GM18505 (cell line): Measurements from ENCODE around the gene WDR7.

ENCODE experiments used
- ATAC-seq: cut with Tn5 transposase; IDR thresholded peaks from one replicate; pipeline ENCODE4 v1.9.1; 2021; ENCODE audit not compliant: unreplicated experiment
- POLR2A ChIP-seq: IDR thresholded peaks from 4 replicates; pipeline ENCODE4 v1.6.1; 2011; ENCODE audit warnings: borderline replicate concordance; ENCODE audit not compliant: insufficient read depth, insufficient read length; ENCODE audit errors: extremely low read depth

The WDR7 gene

GRCh38 chr18:57075716-57076400 lies 424.7 kb downstream of the WDR7 start:
- no peak for TF ChIP-seq POLR2A
- ATAC-seq, result no peak

DNA sequence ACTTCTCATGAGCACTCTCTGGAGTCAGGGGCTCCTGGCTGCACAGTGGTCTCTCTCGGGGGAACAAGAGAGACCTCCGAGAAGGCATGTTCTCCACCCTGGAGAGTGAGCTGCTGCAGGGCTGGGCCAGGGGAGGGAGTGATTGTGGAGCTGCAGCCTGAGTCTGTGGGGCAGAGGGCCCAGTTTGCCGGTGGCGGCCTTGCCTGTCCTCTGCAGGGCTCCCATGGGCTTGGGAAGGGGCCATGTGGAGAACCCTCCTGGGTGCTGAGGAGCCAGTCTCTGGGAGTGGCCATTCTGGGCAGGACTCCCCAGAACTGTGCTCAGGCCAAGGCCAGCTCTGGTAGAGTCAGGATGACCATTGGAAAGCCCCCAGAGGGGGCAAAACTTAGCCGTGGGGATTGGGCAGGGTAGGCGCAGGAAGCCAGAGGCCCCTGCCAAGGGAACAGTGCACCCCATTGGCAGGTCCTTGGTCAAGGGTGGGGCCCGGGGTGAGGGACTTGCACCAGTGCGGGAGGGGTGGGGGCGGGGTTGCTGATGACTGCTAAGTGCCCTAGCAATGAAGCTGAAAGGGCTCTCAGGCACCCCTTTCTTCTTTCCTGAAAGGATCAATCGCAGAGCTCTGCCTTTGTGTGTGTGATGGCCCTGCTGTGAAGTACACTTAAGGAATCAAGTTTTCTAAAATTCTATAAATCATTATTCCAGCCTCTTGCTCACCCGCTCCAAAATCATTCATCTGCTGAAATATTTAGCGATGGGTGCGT lies 426.0 kb downstream of the WDR7 start:
- no peak for TF ChIP-seq POLR2A
- peak; percentile 1 for ATAC-seq

DNA sequence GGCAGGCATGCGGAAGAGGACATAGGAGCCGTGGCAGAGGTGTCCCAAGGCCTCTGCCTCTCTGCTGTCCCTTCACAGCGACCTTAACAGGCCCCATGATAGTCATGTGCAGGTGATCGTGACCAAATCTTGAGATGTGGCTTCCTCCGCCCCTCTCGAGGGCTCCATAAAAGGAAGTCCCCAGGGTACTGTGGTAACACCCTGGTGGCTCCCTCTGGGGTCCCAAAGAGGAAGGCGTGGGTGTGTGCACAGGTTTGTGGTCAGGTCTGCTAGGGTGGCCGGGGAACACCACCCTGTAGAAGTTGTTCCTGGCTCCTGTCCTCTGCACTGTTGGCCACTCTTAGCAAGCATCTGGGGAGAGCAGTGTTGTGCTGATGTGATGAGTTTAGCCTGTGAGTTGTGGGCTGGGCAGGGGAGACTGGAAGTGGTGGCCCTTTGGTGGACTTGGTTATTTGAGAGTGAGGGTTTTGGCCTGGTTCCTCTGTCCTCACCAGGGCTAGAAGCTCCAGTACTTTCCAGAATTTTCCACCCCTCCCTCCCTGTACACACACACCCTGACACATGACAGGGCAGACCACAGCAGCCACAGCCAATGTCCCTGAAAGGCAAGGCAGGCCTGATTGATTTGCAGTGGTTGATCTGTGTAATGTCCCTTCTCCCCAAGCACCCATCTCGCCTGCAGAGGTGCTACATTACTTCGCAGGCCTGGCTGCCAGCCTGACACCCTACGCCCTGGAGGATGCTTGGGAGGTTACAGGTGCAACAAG lies 426.8 kb downstream of the WDR7 start:
- TF ChIP-seq POLR2A, result peak; percentile 40
- ATAC-seq, result peak; percentile 92

- ATAC-seq, result no peak
- TF ChIP-seq POLR2A, result no peak
These were observed 427.5 kb downstream of the WDR7 start for GRCh38 chr18:57078614-57079013.

GRCh38 chr18:57080479-57080878 lies 429.3 kb downstream of the WDR7 start:
- no peak for TF ChIP-seq POLR2A
- no peak for ATAC-seq

DNA sequence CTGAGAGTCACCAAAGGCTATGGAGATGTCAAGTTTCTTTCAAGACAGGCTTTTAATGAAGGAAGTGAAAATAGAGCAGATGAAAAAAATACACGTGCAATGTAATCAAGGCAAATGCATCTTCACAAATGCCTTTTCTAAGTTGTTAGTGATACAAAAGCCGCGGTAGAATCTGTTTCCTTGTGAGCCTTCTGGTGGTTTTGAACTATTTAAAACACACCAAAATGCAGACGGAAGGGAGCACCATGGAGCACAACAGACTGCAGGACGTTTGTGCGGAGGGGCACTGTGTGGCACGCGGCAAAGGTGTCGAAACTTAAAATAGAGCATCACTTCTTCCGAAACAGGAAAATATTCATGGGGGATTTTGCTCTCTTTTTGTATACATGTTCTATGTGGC lies 430.7 kb downstream of the WDR7 start:
- no peak for ATAC-seq
- TF ChIP-seq POLR2A, result no peak

DNA sequence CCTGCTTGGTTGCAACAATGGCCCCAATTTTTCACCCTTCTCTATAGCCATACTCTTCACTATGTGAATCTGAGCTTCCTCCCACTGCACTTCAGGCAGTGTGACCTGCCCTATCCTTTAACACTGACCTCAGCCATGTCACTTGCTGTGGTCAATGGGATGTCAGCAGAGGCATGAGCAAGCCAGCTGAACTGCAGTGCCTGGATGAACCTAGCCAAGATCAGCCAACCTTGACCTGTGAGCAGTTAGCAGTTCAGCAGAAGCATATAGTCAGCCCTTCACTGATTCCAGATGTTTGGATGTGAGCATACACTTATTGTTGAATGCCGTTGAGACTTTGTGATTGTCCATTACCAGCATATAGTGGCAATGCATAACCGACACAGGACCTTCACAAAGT lies 432.3 kb downstream of the WDR7 start:
- no peak for ATAC-seq
- no peak for TF ChIP-seq POLR2A

GRCh38 chr18:57084331-57085271 lies 433.4 kb downstream of the WDR7 start:
- TF ChIP-seq POLR2A, result no peak

DNA sequence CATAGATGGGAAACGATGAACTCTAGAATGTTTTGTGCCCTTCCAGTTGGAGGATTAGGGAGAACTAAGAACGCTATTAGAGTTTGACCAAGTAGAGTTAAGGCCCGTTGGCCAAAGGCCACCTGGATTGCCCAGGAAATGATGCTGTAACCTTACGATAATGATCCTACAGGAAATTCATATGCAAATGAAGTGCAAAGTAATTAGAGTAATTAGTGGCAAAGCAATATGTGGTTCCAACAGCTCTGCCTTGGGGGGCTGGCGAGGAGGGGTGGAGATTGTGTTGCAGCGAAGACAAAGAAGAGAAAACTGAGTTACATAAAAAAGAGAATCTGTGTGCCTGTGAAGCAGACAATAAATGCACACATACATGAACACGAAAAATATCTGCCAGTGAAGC lies 434.2 kb downstream of the WDR7 start:
- TF ChIP-seq POLR2A, result no peak
- no peak for ATAC-seq

More at GRCh38 chr18:57084331-57085271, 433.4 kb downstream of the WDR7 start:
- ATAC-seq, result peak; percentile 80

GRCh38 chr18:57086163-57086562 lies 435.0 kb downstream of the WDR7 start:
- TF ChIP-seq POLR2A, result no peak
- no peak for ATAC-seq
